Esophagus squamous epithelium (tissue), 4 donors: ENCODE results near the gene JAZF1.

ENCODE experiments used
- POLR2A ChIP-seq, 4 donors: fragments of 450-650 bp; IDR thresholded peaks; one replicate each; pipeline ENCODE4 v1.6.1; 2017; ENCODE audit warnings: antibody characterized with exemption in 4 of 4, mild to moderate bottlenecking in 4 of 4, moderate library complexity in 3 of 4
- TF ChIP-seq, protein P1 (sequence below), 6 experiments: fragments of 450-650 bp in 4 of 6; fragments of 200-600 bp in 2 of 6; sonication (generic) in 2 of 6; IDR thresholded peaks; one replicate each; pipeline ENCODE4 v1.5.1; 2016 to 2019; ENCODE audit warnings: antibody characterized with exemption in 6 of 6, mild to moderate bottlenecking in 4 of 6, moderate library complexity in 4 of 6

DNA sequence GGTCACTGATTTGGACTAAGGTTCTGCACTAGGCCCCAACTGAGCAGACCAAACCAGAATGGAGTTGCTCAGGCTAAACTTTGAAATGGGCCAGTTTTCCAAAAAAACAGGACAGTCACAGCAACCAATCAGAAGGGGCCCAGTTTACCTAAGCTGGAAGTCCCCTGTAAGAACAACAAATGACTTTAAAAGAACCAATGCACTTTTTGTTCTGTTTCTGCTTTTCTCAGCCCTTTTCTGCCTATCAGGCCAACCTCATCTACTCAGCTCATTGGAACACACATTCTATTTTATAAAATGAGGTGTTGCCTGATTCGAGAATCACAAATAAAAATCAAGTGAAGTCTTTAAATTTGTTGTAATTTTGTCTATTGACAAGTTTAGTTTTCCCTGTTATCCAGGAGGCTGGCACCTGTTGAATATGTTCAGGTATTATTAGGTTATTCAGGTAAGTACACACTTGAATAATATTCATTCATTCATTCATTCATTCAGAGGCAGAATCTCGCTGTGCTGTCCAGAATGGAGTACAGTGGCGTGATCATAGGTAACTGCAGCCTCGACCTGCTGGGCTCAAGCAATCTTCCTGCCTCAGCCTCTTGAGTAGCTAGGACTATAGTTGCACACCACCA lies 271.9 kb downstream of the JAZF1 start:
- no peak for TF ChIP-seq POLR2A (IDR thresholded peaks at IDR 0.05)
- TF ChIP-seq, protein P1, sequence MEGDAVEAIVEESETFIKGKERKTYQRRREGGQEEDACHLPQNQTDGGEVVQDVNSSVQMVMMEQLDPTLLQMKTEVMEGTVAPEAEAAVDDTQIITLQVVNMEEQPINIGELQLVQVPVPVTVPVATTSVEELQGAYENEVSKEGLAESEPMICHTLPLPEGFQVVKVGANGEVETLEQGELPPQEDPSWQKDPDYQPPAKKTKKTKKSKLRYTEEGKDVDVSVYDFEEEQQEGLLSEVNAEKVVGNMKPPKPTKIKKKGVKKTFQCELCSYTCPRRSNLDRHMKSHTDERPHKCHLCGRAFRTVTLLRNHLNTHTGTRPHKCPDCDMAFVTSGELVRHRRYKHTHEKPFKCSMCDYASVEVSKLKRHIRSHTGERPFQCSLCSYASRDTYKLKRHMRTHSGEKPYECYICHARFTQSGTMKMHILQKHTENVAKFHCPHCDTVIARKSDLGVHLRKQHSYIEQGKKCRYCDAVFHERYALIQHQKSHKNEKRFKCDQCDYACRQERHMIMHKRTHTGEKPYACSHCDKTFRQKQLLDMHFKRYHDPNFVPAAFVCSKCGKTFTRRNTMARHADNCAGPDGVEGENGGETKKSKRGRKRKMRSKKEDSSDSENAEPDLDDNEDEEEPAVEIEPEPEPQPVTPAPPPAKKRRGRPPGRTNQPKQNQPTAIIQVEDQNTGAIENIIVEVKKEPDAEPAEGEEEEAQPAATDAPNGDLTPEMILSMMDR (IDR thresholded peaks at IDR 0.05) = no peak
